Epithelial cell of prostate (primary cell): ENCODE data around the gene MYB.
"Not testable (repeated sequence)": the region's sequence is repeated elsewhere in the genome, so short reads cannot be mapped to it uniquely, and the experiment has no call there.

Source experiments
- DNase-seq: peaks from one replicate; pipeline ENCODE4 v3.0.0-alpha.2; 2011; ENCODE audit warnings: low read depth, low spot score
- H3K27ac ChIP-seq: fragments of 450-650 bp; 2 replicates; pipeline ENCODE4 v1.5.1; 2017; ENCODE audit warnings: mild to moderate bottlenecking

MYB gene

DNA sequence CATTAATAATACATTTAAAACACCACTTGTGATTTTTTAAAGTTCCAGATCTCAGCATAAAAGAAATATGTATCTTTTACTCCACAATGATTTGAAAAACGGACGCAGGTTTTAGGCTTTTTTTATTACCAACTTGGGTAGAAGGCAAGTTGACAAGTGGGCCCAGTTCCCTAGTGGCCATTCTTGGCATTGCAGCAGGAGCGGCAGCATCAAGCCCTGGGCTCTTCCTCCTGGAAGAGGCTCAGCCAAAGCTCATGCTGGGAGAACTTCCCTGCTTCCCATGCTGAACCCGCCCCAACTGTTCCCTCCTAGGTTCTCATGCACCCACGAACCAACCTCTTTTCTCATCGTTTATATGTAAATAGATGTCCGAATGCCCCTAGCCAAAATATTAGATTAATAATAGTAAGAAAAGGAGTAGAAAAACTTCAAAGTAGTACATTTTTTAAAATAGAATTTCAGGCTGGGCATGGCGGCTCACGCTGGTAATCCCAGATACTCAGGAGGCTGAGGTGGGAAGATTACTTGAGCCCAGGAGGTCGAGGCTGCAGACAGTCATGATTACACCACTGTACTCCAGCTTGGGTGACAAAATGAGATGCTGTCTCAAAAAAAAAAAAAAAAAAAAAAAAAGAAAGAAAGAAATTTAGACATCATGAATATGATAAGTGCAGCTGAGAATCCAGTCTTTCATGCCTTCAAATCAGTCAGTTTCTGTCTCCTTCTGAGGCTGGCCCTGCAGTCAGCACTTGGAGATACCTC lies 18.2 kb upstream of the MYB start:
- no peak overlapping the region for H3K27ac ChIP-seq
- DNase-seq, result no peak

DNA sequence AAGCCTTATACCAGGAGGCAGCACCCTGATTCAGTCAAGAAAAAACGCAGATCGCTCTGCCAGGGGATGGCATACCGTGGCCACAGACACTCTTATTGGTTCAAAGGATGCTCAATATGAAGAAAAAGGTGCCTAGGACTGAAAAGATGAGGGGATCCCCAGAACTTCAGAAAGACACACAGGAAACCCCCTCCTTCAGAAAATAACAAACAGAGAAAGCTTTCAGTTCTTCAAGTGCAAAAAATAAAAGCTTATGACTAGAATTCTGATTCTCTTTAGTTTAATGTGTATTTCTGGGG lies 17.7 kb upstream of the MYB start:
- DNase-seq, result no peak
- no peak overlapping the region for H3K27ac ChIP-seq

DNA sequence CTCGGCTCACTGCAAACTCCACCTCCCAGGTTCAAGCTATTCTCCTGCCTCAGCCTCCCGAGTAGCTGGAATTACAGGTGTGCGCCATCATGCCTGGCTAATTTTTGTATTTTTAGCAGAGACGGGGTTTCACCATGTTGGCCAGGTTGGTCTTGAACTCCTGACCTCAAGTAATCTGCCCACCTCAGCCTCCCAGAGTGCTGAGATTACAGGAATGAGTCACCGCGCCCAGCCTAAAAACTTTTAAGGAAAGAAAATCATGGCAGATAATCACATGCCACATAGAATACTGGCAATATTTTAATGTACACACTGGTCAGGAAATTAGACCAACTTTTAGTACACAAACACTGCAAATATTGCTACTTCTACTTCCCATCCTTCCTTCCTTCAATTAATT lies 16.7 kb upstream of the MYB start:
- H3K27ac ChIP-seq, DNase-seq: not testable (repeated sequence)

DNA sequence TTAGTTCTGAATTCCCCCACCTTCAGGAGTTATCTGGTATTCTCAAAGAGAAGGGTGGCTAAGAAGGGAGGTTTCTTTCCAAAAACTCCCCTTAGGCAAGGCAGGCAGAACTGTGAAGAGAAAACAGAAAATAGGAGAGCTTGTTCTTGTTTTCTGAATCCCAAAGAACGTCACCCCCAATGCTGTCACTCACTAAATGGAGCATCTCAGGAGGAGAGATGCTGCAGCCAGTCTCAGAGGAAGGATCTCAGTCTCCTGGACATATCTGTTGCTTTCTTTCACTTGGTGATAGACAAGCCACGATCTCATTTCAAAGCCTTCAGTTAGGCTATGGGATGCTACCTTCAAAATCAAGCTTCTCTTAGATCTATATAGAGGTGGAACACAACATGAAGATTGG lies 16.1 kb upstream of the MYB start:
- DNase-seq, result no peak

DNA sequence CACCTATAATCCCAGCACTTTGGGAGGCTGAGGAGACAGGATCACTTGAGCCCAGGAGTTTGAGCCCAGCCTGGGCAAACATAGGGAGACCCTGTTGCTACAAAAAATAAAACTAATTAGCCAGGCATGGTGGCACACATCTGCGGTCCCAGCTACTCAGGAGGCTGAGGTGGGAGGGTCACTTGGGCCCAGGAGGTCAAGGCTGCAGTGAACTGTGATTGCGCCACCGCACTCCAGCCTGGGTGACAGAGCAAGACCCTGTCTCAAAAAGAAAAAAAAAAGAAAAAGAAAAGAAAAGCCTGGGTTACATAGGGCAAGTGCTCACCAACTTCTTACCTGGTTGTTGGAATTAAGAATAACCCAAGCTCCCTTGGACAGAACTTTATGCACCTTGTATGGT lies 14.6 kb upstream of the MYB start:
- no peak overlapping the region for H3K27ac ChIP-seq
- no peak for DNase-seq

More for the DNA sequence above, 16.1 kb upstream of the MYB start:
- H3K27ac ChIP-seq, result no peak overlapping the region

DNA sequence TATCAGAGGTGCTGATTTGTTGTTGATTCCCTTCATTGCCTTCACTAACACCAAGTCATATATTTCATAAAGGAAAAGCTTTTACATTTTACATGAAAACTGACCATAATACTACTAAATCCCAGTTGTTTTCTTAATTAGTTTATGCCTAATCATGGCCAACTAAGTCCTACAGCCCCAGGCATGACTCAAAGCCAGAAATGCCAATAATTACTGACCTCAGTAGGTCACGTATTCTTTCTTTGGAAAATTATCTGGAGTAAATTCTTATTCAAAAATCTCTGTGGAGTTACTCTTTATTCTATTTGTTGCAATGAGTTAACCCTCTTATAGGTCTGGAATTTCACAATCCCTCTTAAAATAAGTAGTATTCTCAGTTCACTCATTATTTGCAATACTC lies 13.5 kb upstream of the MYB start:
- DNase-seq, result no peak
- H3K27ac ChIP-seq, result no peak overlapping the region

DNA sequence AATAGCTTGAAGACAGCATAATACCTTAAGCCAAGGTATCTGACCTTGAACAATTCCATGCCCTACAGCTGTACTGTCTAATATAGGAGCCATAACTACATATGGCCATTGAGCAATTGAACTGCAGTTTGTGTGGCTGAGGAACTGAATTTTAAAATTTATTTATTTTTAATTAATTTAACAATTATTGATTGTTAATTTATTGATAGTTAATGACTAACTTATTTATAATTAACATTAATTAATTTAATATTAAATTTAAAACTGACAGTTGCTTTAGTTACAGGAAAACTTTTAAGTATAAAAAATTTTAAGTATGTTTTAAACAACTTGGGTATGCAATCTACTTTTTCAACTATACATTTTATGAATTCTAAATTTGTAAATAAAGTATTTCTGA lies 12.3 kb upstream of the MYB start:
- DNase-seq, result no peak
- H3K27ac ChIP-seq, result no peak overlapping the region

DNA sequence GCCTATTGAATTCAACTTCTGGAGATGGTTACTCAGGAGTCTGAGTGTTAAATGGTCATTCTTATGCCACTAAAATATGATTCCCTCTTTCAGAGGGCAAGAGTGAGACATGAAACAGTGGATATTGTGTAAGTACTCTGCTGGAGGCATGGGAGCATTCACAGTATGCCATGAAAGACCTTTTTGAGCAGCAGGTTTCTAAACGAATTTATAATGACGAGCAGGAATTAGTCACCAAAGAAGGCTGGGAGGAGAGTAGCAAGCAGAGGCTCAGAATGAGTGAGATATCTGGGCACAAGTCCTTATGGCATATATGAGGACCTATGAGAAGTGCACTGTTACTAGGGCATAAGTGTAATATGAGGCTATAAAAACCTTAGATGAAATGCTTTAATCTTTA lies 10.9 kb upstream of the MYB start:
- no peak overlapping the region for H3K27ac ChIP-seq
- DNase-seq, result no peak

DNA sequence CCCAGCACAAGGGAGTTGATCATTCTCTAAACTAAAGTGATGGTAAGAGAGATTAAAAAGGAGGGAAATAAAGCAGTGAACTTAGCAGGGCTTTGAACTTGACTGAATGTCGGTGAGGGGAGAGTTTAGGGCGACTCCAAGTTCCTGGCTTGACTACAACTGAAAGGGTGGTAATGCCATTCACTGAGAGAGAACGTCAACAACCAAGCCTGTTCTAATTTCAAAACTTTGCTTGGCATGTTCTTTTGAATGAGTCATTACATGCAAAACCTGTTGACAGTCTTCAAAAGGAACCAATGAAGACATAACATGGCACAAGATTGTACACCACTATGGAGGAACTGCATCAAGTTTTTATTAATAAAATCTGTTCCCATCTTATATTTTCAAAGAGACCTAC lies 10.3 kb upstream of the MYB start:
- peak; percentile 49 for DNase-seq
- H3K27ac ChIP-seq, result no peak overlapping the region

DNA sequence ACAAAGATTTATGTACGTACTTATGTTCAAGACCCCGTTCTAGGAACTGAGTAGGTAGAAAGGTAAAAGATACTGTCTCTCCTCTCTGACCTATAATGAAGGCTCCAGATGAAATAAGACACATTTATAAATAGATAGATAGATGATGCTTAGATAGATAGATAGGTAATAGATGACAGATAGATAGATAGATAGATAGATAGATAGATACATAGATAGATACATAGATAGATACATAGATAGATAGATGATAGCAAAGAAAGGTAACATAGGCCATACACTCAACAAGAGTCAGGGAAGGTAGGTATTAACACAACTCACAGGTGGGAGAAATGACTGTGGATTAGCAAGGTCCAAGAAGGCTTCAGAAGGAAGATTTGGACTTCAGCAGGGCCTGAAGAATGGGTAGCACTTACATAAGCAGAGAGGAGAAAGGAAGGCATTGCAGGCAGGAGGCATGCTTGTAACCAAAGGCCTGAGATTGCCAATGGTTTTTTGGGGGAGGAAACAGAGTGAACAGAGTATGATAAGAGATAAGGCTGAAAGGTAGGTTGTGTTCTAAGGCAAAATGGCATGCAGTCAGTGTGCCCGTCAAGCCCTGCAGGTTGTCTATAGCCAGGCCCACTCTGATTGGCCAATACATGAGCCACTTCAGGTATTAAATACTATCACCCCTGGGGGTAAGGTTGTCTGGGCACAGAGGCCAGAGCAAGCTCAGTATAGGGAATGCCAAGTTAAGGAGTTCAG lies 7.7 kb upstream of the MYB start:
- H3K27ac ChIP-seq, result no peak overlapping the region
- no peak for DNase-seq

DNA sequence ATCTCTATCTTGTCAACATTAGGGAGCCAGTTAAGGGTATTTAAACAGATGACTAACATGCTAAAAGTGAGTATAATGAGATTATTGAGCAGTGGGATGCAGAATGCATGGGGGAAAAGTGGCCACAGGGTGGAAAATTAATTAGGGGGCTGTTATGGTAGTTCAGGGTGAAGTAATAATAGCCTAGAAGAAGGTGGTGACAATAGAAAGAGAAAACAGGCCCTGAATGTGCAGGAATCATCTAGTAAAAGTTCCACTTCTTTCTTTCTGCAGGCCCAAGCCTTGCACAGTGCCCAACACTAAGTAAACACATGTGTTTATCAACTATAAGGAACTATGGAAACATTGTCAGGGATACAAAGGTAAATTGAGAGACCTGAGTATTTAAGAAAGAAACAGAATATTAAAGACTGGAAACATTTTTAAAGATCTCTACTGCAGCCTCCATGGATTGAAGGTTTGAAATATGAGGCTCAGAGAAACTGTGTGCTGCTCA lies 7.1 kb upstream of the MYB start:
- no peak for DNase-seq
- H3K27ac ChIP-seq, result no peak overlapping the region

DNA sequence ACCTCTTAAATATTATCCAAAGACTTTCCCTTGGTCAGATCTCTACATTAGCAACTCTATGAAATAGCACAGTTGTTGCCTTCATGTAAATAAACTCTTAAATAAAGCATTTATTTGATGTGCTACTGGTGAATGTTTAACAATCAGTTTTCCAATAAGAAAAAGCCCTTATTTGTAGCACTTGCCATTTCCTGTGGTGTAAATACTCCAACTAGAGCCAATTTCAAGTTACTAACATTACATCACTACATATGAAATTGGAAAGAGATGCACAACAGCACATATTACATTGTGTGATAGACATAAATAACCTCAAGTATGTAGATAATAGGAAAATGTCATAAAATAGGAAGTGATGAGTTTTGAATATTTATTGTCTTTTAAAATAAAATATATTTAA lies 5.0 kb upstream of the MYB start:
- no peak overlapping the region for H3K27ac ChIP-seq
- DNase-seq, result no peak

DNA sequence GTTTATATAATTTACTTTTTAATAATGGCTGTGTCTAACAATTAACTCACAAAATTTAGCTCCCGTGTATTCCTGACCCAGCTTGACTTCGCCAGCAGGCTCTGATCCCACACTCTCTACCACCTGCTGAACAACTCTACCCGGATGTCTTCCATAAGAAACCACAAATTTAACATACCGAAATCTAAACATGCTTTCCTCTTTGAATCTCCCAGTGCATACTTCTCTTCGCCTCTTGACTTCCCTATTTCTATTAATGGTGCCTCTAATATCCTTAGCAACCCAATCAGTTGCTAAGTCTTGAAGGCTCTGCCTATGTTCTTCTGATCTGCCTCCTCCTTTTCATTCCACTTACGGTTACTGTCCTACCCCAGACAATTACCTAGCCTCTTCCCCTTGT lies 4.6 kb upstream of the MYB start:
- H3K27ac ChIP-seq, result no peak overlapping the region
- no peak for DNase-seq

DNA sequence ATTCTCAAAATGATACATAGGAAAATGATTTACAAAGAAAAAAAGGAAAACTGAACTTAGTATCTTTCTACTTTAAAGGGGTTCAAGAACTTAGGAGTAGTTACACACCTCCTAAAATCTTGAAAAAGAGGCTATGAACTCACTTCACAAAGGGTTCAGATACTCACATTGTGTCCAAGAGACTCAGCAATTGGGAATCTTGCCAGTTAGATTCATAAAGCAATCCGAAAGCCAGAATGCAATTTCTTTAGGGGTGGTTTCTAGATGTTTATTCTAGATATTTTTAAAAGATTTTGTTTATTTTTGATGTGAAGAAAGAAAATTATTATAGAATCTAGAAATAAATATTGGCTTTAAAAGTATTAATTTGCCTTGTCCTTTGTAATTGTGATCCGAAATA lies 1.7 kb upstream of the MYB start:
- H3K27ac ChIP-seq, result no peak overlapping the region
- DNase-seq, result no peak

DNA sequence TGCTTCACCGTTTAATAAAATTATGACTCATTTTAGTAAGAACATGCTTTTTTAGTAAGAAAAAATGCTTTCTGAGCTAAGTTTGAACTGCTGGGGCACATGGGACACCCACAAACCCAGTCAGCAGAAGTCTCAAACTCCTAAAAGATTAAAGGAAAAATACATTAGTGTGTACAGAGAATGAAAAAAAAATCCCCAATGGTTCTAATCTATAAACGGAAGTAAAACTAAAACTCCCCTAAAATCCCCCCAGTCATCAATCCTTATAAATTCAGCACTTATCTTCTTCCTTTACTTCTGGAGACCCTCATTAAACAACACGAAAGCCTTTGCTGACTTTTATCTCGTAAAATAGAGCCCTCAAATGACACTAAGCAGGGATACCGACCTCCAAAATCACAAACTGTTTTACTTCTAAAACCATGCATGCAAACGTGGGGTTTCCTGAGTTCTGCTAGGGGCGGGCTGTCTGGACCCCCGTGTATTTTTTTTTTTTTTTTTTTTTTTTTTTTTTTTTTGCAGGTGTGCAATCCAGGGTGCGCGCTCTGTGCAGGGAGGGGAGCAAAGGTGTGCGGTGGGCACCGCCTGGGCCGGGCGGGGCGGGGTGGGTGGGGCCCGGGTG lies 1.1 kb upstream of the MYB start:
- DNase-seq, result no peak
- H3K27ac ChIP-seq, result no peak overlapping the region

DNA sequence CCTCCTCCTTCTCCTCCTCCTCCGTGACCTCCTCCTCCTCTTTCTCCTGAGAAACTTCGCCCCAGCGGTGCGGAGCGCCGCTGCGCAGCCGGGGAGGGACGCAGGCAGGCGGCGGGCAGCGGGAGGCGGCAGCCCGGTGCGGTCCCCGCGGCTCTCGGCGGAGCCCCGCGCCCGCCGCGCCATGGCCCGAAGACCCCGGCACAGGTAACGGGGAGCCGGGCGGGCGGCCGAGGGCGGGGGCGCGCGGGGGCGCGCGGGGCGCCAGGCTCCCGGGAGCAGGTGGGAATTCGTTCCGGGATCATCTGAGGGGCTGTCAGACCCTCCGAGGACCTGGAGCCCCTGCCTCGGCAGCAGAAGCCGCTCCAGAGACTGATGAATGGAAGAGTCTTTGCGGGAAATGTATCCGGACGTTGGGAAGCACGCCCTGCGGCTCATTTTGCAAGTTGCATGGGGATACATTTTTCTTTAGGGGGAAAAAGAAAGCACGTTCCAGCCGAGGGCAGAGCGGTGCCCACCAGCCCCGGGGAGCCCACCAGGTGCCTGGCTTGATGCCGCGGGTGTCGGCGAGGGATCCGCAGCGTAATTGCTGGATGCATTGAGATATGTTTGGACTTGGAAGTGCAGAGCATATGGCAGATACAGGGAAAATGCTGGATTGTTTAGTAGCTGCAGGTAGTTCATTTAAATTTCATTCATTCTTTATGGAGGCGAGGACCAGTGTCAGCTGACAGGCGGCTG lies 394 bp downstream of the MYB start:
- no peak for DNase-seq
- no peak overlapping the region for H3K27ac ChIP-seq

DNA sequence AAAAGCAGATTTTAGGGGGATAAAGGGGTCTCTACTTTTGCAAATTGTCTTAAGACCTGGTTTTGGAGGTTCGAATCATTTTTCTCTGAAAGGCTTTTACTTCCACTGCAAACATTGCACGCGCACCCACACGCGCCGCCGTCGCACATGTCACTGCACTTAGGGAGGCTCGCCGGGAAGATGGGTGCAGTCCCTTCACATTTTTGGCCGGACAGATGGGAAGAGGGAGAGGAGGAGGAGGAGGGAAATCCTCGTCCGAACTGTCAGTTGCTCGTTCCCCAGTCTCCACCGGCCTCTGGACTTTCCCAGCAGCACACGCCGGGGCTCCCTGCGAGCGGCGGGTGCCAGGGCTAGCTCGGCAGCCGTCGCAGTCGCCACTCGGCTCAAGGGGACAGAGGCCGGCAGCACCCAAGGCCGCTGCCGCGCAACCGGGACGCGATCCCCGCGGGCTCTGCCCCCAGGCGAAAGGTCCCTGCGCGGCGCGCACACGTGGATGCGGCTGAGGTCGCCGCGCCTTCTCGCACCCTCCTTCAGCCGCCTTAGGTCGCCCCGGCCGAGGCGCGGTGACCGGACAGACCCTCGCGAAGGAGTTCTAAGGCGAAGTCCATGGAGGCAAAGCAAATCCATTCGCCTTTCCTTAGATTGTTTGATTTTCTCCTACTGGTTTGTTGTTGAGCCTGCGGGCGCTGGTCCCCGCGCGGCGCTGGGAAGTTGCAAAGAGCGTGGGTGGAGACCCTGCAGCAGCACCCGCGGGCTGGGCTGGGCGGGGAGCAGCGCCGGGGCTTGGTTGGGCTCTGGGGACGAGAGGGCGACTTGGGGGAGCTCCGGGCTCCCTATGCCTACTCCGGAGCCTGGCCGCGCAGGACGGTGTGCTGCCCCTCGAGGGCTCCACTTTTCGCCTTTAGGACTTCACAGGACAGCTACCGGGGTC lies 1.2 kb downstream of the MYB start:
- H3K27ac ChIP-seq, result no peak overlapping the region
- DNase-seq, result no peak

DNA sequence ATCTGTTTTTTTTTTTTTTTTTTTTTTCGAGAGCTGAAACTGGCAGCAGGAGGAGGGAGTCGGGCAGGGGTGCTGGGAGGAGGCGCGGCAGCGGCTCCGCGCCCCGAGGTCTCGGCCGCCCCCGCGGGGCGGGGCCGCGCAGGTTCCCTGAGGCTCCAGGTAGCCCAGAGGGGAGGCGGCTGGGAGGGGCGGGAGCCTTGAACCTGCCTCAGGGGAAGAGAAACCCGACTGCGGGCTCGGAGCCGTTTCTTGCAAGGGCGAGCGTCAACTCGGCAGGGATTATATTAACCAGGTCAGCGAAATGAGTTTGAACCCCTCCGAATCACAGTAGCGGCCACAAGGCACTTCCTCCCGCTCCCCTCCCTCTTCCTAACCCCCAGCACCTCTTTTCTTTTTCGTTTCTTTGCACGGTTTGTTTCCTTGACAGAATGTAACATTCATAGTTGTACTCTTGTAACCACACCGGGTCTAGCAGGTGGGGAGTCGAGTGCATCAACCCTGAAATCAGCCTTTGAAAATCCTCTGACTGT lies 2.0 kb downstream of the MYB start:
- H3K27ac ChIP-seq, result no peak overlapping the region
- DNase-seq, result no peak

DNA sequence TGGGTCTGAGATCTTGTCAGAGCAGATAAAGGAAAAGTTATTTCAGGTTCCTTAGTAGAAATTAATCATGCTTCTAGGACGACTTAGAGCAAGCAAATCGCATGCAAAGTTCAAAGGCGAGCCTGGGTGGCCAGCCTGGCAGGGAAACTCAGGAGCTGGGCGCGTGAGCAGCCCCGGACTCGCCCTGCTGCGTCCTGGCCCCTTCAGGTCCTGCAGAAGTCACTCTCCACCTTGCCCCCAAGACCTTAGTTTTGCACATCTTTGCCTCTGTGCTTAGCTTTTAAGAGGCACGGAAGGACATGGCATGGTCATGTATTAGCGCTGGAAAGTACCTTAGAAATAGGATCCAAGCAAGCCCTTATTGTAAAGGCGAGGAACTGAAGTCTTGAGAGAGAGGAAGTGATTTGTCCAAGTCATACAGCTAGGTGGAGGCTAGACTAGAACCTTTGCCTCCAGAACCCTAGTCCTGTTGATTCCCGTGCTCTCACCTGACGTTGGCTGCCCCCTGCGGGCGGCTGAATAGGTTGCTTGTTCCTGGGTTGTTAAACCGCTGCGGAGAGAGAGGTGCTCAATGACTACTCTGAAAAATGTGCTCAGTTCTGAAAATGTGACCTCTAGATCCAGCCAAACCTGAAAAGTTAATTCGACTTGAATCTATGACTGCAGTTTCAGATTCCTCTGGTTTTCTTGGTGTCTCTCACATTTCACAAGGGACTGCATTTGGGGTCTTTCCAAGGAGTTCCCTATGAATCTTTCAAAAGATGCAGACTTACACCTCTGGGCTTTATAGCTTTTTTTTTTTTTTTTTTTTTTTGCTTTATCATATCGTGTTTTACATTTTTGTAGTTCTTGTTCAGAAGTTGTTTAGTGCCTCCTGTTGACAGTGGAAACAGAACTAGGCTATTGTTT lies 2.7 kb downstream of the MYB start:
- H3K27ac ChIP-seq, result no peak overlapping the region
- no peak for DNase-seq
